GM12872 (cell line): ENCODE results near the gene KRTAP12-1.
"Not testable (repeated sequence)": the region's sequence is repeated elsewhere in the genome, so short reads cannot be mapped to it uniquely, and the experiment has no call there.

ENCODE experiments used
- TF ChIP-seq, protein P1 (sequence below): IDR thresholded peaks from 3 replicates; pipeline ENCODE4 v1.5.1; 2011; ENCODE audit warnings: low read depth, mild to moderate bottlenecking, low read length, moderate library complexity; ENCODE audit not compliant: insufficient read depth

The KRTAP12-1 gene

DNA sequence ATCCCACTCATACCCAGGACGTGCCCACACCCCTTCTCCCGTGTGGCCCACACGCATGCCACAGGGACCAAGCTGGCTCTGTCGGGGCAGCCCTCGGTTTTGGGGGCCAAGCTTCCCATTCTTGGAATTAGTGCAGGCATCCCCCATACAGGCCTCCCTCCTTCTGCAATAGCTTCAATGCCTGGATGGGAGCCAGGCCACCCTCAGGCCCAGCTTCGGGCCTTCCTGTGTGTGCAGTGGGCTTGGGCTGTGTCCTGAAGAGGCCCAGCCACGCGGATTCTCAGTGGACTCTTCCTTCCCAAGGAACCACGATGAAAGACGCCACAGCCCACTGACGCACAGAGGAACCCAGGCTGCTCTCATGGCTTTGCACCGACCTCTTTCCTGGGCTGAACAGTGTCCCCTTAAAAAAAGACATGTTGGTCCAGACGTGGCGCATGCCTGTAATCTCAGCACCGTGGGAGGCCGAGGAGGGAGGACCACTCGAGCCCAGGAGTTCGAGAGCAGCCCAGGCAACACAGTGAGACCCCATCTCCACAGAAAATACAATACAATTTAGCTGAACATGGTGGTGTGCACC lies 32.4 kb downstream of the KRTAP12-1 start:
- TF ChIP-seq, protein P1, sequence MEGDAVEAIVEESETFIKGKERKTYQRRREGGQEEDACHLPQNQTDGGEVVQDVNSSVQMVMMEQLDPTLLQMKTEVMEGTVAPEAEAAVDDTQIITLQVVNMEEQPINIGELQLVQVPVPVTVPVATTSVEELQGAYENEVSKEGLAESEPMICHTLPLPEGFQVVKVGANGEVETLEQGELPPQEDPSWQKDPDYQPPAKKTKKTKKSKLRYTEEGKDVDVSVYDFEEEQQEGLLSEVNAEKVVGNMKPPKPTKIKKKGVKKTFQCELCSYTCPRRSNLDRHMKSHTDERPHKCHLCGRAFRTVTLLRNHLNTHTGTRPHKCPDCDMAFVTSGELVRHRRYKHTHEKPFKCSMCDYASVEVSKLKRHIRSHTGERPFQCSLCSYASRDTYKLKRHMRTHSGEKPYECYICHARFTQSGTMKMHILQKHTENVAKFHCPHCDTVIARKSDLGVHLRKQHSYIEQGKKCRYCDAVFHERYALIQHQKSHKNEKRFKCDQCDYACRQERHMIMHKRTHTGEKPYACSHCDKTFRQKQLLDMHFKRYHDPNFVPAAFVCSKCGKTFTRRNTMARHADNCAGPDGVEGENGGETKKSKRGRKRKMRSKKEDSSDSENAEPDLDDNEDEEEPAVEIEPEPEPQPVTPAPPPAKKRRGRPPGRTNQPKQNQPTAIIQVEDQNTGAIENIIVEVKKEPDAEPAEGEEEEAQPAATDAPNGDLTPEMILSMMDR, result no peak

DNA sequence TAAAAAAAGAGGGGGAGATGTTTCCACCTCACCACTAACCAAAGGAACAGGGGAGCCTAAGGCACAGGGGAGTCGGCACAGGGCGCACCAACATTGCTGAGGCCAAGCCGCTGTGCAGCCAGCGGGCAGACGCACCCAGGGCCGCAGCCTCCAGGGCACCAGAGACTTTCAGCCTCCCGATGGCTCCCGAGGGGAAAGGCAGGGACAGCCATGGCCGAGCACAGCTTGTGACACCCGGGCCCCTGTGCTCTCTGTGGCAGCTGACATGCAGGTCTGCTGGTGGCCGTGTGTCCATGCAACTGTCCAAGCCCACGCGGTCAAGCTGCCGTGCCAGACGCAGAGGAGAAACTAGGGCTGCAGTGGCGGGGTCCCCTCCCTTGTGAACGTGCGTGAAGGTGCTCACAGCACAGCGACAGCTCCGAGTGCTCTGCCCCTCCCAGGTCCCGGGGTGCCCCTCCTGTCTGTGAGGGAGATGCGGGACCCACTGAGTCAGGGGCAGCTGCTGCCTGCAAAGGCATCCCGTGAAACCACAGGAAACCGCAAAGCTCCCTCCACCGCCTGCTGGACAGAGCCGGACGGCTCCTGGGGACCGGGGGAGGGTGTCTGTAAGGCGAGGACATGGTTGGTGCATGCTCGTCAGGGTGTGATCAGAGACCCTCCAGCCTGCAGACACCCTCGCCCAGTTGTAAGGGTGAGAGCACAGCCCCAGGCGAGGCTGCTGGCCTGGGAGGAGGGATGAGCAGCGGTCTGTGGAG lies 33.2 kb downstream of the KRTAP12-1 start:
- TF ChIP-seq, protein P1, result no peak

DNA sequence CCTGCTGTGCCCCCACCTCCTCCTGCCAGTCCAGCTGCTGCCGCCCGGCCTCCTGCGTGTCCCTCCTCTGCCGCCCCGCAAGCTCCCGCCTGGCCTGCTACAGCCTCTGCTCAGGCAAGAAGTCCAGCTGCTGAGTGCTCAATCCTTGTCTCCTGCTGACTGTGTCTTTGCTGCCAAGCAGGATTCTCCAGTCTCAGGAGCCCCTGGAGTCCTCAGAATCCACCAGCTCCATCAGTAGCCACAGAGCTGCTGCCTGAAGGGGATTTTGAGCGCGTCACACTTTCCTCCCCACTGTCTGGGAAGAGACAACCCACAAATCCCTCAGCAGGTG lies 34.8 kb downstream of the KRTAP12-1 start:
- TF ChIP-seq, protein P1, result no peak

DNA sequence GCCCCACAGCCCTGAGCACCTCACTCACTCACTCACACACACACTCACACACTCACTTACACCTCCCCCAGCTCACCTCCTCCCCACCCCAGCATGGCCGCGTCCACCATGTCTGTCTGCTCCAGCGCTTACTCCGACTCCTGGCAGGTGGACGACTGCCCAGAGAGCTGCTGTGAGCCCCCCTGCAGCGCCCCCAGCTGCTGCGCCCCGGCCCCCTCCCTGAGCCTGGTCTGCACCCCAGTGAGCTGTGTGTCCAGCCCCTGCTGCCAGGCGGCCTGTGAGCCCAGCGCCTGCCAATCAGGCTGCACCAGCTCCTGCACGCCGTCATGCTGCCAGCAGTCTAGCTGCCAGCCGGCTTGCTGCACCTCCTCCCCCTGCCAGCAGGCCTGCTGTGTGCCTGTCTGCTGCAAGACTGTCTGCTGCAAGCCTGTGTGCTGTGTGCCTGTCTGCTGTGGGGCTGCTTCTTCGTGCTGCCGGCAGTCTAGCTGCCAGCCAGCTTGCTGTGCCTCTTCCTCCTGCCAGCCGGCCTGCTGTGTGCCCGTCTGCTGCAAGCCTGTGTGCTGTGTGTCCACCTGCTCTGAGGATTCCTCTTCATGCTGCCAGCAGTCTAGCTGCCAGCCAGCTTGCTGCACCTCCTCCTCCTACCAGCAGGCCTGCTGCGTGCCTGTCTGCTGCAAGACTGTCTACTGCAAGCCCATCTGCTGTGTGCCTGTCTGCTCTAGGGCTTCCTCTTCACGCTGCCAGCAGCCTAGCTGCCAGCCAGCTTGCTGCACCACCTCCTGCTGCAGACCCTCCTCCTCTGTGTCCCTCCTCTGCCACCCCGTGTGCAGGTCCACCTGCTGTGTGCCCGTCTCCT lies 35.4 kb downstream of the KRTAP12-1 start, which contains the start of gene KRTAP10-11:
KRTAP10-11 (plus strand) TSS at position 49 of the 856 bp plus-strand sequence; CDS start at position 94, 45 bp downstream.
- TF ChIP-seq, protein P1, result not testable (repeated sequence)

DNA sequence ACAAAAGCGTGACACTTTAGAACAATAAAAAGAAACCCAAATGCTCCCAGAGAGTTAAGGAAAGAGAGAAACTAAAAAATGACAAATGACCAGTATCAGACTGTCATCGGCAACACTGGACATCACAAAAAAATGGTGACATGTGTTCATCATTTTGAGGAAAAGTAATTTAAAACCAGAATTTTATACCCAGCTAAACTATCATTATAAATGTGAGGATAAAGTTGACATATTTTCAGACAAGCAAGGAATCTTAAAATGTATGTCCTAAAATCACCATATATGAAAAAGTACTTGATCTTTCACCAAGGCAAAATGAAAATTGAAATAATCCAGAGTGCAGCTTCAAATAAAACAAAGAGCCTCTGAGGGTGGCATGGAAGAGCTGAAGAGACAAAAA lies 37.1 kb downstream of the KRTAP12-1 start:
- TF ChIP-seq, protein P1, result no peak

DNA sequence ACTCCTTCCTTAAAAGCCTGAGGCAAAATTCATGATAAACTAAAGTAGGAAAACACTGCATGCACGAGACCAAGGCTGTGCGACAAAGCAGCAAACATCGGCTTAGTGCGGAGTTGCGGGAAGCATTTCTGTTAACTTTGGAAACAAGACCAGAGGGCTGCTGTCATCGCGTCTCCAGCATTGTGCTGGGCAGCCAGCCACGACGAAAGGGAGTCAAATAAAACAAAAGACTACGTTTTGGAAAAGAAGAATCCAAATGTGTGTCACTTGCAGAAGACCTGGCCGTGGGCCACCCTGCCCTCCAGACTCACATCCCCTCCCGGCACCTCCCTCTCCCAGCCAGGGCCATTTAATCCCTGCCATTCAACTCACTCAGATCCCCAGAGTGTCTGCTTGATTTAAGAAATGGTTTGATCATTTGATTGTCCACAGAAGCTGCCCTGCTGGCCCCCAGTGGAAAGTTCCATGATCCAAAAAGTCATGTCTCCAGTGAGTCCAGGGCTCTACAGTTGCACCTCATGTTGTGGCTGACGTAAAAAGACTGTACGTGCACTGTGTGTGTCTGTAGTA lies 38.1 kb downstream of the KRTAP12-1 start:
- TF ChIP-seq, protein P1, result no peak

DNA sequence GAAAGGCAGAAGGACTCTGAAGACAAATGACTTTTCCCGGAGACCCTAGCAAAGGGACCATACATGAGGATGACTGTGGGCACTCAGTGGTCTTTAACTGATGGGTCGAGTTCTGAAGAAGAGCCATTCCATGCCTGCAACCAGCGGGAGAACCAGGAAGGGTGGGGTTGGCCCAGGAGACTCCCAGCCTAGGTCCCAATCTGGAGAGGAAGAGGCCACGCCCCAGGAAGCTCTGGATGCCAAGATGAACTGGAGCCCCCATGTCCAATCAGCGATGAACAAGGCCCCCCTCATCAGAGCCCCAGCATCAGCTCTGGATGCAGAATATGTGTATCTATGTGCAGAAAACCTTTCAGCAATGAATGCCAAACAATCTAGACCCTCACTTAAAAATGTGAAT lies 41.2 kb downstream of the KRTAP12-1 start:
- TF ChIP-seq, protein P1, result no peak
